ENCODE results near the gene AGPAT4.

AGPAT4 gene

DNA sequence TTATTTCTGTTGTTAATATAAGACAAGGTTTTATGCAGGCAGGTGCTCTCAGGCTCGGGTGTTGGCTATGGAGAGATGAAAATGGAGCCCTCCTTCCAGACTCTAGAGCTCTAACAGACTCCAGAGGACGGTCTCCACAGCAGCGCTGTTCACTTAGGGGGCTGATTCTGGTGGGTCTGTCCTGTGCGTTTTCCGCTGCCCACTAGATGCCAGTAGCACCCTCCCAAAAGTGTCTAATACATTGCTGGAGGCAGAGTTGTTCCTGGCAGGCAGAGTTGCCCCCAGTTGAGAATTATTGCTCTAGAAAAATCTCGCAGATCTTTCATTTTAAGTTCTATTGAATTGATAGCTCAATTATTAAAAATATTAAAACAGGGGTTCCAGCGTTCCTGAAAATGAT, 172.3 kb downstream of the AGPAT4 start:
- Histone ChIP-seq H3K36me3 (ENCODE audit: insufficient read depth, low read length) (peaks cover 13% of the 10 kb centered on the region), H3K9me3 (ENCODE audit: control insufficient read depth, insufficient read depth, low read length) (no peaks in the 10 kb centered on the region), H3K4me1 (ENCODE audit: insufficient read depth, low read length) (no peaks in the 10 kb centered on the region), H3K9ac (ENCODE audit: low read depth, low read length) (no peak overlapping the region)

DNA sequence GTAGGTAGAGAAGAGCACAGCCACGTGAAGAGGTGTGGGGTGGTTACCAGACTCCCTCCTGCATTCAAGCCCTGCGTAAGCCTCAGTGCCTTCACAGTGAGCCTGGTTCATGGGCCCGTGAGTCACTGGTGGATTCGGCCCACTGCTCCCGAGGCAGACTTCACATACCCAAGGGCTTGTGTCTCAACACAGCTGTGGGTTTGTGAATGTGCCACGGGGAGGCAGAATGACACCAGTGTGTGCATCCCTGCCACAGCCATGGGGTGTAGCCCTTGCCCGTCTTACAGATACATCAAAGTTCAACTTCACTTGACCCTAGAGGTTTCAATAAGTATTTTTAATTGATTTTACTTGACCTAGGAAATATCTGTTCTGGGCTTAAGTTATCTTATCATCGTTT, 173.8 kb downstream of the AGPAT4 start:
- Histone ChIP-seq H3K4me1 (ENCODE audit: insufficient read depth, low read length) (no peaks in the 10 kb centered on the region), H3K9me3 (ENCODE audit: control insufficient read depth, insufficient read depth, low read length) (no peaks in the 10 kb centered on the region), H3K36me3 (ENCODE audit: insufficient read depth, low read length) (peaks cover 9% of the 10 kb centered on the region), H3K9ac (ENCODE audit: low read depth, low read length) (no peak overlapping the region)

DNA sequence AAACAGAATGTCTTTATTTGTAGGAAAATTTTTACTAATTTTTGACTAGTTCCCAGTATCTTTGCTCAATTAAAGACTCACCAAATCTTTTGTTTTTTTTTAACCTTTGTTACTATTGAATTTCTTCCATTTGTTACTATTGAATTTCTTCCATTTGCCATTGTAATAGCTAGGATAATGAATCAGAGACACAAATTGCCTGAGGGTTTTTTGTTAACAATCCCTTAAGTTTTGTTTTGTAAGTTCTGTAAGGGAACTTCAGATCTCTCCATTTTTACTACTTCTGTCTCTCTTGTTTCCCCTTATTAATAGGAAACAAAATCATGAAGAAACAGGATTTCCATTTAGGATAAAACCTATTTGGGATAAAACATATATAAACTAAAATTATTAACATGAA, 177.9 kb downstream of the AGPAT4 start:
- H3K4me1 ChIP-seq (ENCODE audit: insufficient read depth, low read length) = no peaks in the 10 kb centered on the region
- no peaks in the 10 kb centered on the region for H3K36me3 ChIP-seq (ENCODE audit: insufficient read depth, low read length)
- H3K9me3 ChIP-seq (ENCODE audit: control insufficient read depth, insufficient read depth, low read length) = no peaks in the 10 kb centered on the region
- no peak overlapping the region for H3K9ac ChIP-seq (ENCODE audit: low read depth, low read length)

DNA sequence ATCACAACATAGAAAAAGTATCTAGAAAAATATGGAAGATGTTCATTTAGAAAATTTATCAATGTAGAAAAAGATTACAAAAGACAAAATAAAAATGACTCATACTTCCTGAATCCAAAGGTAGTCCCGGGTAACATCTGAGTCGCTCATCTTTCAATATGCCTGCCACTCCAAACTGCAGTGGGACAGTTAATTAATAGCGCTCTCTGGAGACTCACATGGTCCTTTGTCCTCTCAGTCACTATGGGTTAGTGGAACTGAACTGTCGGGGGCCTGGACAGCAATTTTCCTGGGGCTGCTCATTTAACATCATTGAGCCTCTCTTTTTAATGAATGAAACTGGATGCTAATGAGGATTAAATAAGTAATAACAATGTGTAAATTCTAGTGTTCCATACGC, 178.9 kb downstream of the AGPAT4 start:
- no peaks in the 10 kb centered on the region for H3K36me3 ChIP-seq (ENCODE audit: insufficient read depth, low read length)
- H3K9me3 ChIP-seq (ENCODE audit: control insufficient read depth, insufficient read depth, low read length) = no peaks in the 10 kb centered on the region
- H3K9ac ChIP-seq (ENCODE audit: low read depth, low read length) = no peak overlapping the region
- no peaks in the 10 kb centered on the region for H3K4me1 ChIP-seq (ENCODE audit: insufficient read depth, low read length)

DNA sequence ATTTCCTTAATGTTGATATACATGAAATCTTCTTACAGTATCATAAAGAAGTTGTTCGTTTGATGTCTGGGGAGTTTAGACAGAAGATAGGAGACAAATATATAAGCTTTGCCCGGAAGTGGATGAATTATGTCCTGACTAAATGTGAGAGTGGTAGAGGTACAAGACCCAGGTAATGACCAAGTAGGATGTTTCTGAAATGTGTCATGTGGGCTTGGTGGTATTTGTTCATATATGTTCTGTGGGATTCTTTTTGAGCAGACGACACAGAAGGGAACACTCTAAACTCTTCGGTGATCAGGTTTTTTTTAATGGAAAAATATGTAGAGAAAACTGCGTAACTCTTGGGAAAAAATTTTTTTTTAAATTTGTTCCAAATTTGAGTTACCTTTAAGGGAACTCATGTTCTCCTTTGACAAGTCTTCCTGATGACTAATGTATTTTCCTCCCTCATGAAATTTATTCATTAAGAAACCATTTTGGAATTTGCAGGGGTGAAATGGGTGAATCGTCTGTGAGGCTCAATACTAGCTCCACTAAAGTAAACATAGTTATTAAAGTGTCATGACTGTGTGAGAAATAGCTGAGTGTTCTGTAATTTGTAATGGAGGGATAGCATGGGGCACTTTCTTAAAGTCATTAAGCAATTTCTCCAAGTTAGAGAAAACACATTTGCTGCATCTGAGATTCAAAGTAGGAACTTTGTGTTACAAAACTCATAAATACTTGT, 181.7 kb downstream of the AGPAT4 start:
- H3K9me3 ChIP-seq (ENCODE audit: control insufficient read depth, insufficient read depth, low read length) = no peaks in the 10 kb centered on the region
- no peak overlapping the region for H3K9ac ChIP-seq (ENCODE audit: low read depth, low read length)
- H3K36me3 ChIP-seq (ENCODE audit: insufficient read depth, low read length) = peaks cover 2% of the 10 kb centered on the region; the same call in 1 of the 2 replicates
- no peaks in the 10 kb centered on the region for H3K4me1 ChIP-seq (ENCODE audit: insufficient read depth, low read length)

DNA sequence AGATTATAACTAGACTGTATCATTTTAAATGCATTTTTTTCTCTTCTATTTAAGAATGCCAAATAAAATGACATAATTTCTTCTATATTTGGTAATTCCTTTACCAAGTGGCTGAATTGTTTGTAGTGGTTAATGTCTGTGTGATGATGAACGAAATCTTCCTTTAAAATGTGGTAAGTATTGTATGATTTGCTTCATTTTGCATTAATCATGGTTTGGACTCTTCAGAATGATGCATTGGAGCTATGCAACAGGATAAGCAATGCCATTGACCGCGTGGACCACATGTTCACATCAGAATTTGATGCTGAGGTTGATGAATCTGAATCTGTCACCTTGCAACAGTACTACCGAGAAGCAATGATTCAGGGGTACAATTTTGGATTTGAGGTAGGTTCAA, 182.7 kb downstream of the AGPAT4 start:
- Histone ChIP-seq H3K36me3 (ENCODE audit: insufficient read depth, low read length) (peaks cover 6% of the 10 kb centered on the region; the same call in 1 of the 2 replicates), H3K9ac (ENCODE audit: low read depth, low read length) (no peak overlapping the region), H3K4me1 (ENCODE audit: insufficient read depth, low read length) (no peaks in the 10 kb centered on the region), H3K9me3 (ENCODE audit: control insufficient read depth, insufficient read depth, low read length) (no peaks in the 10 kb centered on the region)

DNA sequence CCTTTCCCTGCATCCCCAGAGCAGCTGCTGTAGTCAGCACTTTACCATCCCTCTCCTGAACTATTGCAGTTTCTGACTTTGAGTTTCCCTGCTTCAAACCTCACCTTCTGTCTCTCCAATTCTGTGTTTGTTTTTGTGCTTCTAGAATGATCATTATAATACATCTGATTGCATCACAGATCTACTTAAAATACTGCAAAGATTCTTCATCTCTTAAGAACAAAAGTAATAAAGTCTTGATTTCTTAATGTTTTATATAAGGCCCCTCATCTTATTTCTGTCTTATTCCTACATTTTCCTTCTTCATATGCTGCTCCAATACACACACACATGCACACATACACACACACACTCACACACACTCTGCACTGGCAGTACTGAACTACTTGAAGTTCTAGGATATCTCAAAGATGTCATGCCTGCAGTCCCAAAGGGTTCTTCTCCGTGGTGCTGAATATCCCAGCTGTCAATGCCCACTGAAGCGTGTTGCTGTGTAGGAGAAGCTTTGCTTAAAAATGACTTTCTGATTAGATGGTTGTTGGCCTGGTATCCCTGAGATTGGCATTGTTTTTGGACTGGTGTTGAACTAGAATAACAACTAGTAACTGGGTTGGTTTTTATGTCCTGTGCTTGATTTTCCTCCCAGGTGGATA, 185.1 kb downstream of the AGPAT4 start:
- no peaks in the 10 kb centered on the region for H3K9me3 ChIP-seq (ENCODE audit: control insufficient read depth, insufficient read depth, low read length)
- H3K9ac ChIP-seq (ENCODE audit: low read depth, low read length) = no peak overlapping the region
- peaks cover 11% of the 10 kb centered on the region; the same call in 1 of the 2 replicates for H3K36me3 ChIP-seq (ENCODE audit: insufficient read depth, low read length)
- H3K4me1 ChIP-seq (ENCODE audit: insufficient read depth, low read length) = no peaks in the 10 kb centered on the region

DNA sequence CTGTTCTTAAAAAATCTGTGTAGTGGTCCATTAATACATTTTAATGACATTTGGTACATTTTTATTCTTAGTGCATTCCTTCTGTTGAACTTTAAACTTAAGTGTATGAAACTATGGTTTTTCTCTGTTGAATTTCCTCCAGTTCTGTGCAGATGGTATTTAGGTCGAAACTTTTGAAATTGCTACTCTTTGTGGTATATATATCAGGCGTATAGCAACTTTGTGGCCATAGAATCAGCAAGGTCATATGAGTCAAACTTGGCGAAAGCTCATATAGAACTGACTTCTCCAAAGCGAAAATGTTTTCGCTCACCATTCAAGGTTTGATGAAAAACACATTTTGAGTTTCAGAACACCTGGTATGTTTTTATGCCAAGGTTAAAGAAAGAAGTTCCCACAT, 188.6 kb downstream of the AGPAT4 start:
- peaks cover 20% of the 10 kb centered on the region for H3K36me3 ChIP-seq (ENCODE audit: insufficient read depth, low read length)
- H3K9me3 ChIP-seq (ENCODE audit: control insufficient read depth, insufficient read depth, low read length) = no peaks in the 10 kb centered on the region
- no peak overlapping the region for H3K9ac ChIP-seq (ENCODE audit: low read depth, low read length)
- no peaks in the 10 kb centered on the region for H3K4me1 ChIP-seq (ENCODE audit: insufficient read depth, low read length)

DNA sequence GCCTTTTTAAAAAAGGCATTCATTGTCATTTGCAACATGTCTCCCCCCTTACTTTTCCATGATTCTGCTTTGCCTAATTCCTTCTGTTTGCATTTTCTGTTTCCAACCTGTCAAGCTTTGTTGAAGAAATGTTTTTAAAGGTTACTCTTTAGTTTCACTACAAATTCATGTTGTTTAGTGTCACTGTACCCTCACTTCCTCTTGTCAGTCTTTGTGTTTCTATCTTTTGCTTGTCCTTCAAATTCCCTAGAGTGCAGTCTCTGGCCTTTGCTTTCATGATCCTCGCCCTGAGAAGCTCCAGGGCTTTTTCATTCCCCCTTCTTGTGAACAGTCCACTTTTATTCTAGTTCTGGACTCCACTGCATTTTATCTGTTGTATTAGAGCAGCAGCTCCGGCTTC, 191.6 kb downstream of the AGPAT4 start:
- H3K4me1 ChIP-seq (ENCODE audit: insufficient read depth, low read length) = no peaks in the 10 kb centered on the region
- H3K36me3 ChIP-seq (ENCODE audit: insufficient read depth, low read length) = peaks cover 20% of the 10 kb centered on the region
- H3K9me3 ChIP-seq (ENCODE audit: control insufficient read depth, insufficient read depth, low read length) = no peaks in the 10 kb centered on the region
- no peak overlapping the region for H3K9ac ChIP-seq (ENCODE audit: low read depth, low read length)

DNA sequence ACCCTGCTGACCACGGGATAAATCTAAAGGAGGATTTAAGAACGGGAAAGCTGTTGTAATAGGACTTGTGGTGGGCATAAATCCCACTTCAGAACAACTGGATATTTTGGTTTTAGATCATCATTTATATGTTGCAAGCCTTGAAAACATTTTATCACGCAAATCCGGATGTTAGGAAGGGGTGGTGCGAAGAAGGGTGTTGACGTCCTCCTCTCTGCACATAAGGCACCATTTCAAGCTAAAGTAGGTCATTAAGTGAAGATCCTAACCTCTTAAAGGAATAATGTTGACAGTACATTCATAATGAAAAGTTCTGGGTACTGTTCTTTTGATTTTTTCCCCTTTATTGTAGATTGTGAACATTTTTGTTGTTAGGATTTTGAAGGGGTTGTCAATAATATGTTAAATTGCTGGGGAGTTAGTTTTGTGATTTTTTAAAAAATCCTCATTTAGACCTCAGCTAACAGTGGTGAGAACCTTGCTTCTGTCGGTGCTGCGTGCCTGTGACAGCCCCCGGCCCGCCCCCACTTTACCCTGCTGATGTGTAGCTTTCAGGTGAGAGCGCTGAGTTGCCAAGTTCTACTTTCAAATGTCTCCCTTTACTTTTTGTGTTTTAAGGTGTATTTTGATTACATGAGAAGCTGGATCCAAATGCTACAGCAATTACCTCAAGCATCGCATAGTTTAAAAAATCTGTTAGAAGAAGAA, 193.4 kb downstream of the AGPAT4 start:
- H3K9me3 ChIP-seq (ENCODE audit: control insufficient read depth, insufficient read depth, low read length) = no peaks in the 10 kb centered on the region
- H3K36me3 ChIP-seq (ENCODE audit: insufficient read depth, low read length) = peaks cover 17% of the 10 kb centered on the region
- H3K4me1 ChIP-seq (ENCODE audit: insufficient read depth, low read length) = no peaks in the 10 kb centered on the region
- no peak overlapping the region for H3K9ac ChIP-seq (ENCODE audit: low read depth, low read length)

Data from ES-I3 (cell line).